SK-N-SH (cell line): ENCODE results near the gene NSUN7. TPM values are rescaled to one million over a fixed set of nuclear protein-coding genes. Genes with fewer than 3 reads are reported as not detected.

ENCODE experiments used
- CTCF ChIA-PET: fragments of 300-600, 350-600 bp; formaldehyde crosslinking; extraction: SDS; loops from one replicate; lab custom pipeline; 2021; lab: Yijun Ruan, JAX
- POLR2A ChIA-PET: fragments of 350-600 bp; sonication (Branson Sonifier 250); formaldehyde crosslinking; extraction: SDS; loops from one replicate; lab custom pipeline; 2020; ENCODE audit warnings: antibody characterized with exemption, inconsistent platforms; lab: Yijun Ruan, JAX
- DNase-seq: peaks from one replicate; pipeline ENCODE4 v3.0.0; 2012
- H2AFZ ChIP-seq: fragments of 200-600 bp; sonication (generic); 2 replicates; pipeline ENCODE4 v1.8.1; 2016; ENCODE audit warnings: antibody characterized with exemption, mild to moderate bottlenecking, low read depth
- H3F3A ChIP-seq: fragments of 200-600 bp; sonication (generic); replicated peaks from 2 replicates; pipeline ENCODE3; 2016; ENCODE audit warnings: antibody characterized with exemption, mild to moderate bottlenecking; ENCODE audit not compliant: insufficient read depth
- H3K27ac ChIP-seq, 2 experiments: fragments of 200-500 bp in 1 of 2; fragments of 200-600 bp in 1 of 2; sonication (Bioruptor generic) in 1 of 2; sonication (generic), shearing (Covaris generic) in 1 of 2; 2 replicates each; pipeline versions ENCODE4 v1.5.1 to v1.6.1; 2014 to 2016; ENCODE audit warnings: low read depth in 2 of 2, inconsistent platforms in 1 of 2, low read length in 1 of 2, mild to moderate bottlenecking in 1 of 2, mixed read lengths in 1 of 2
- H3K27me3 ChIP-seq: fragments of 200-600 bp; sonication (generic), shearing (Covaris generic); 2 replicates; pipeline ENCODE4 v1.6.1; 2016; ENCODE audit warnings: mixed run types; ENCODE audit not compliant: insufficient read depth
- H3K36me3 ChIP-seq, 2 experiments: fragments of 200-500 bp in 1 of 2; fragments of 200-600 bp in 1 of 2; sonication (Bioruptor generic) in 1 of 2; sonication (generic) in 1 of 2; replicated peaks in 1 of 2; 2 replicates each; pipeline versions ENCODE3 to v1.5.1; 2014 to 2016; ENCODE audit warnings: low read length in 1 of 2, mild to moderate bottlenecking in 1 of 2; ENCODE audit not compliant: insufficient read depth in 2 of 2, control insufficient read depth in 1 of 2
- H3K4me1 ChIP-seq, 2 experiments: fragments of 200-500 bp in 1 of 2; fragments of 200-600 bp in 1 of 2; sonication (Bioruptor generic) in 1 of 2; sonication (generic), shearing (Covaris generic) in 1 of 2; 2 replicates each; pipeline versions ENCODE4 v1.5.1 to v1.6.1; 2014 to 2016; ENCODE audit warnings: low read depth in 1 of 2, low read length in 1 of 2, mixed run types in 1 of 2; ENCODE audit not compliant: insufficient read depth in 2 of 2, control insufficient read depth in 1 of 2
- H3K4me2 ChIP-seq: fragments of 200-600 bp; sonication (generic), shearing (Covaris generic); 2 replicates; pipeline ENCODE4 v1.6.1; 2017; ENCODE audit warnings: mixed run types
- H3K4me3 ChIP-seq, 2 experiments: fragments of 200-500 bp in 1 of 2; fragments of 200-600 bp in 1 of 2; sonication (Bioruptor generic) in 1 of 2; sonication (generic), shearing (Covaris generic) in 1 of 2; 2 replicates each; pipeline versions ENCODE4 v1.5.1 to v1.8.1; 2014 to 2016; ENCODE audit warnings: low read depth in 2 of 2, inconsistent platforms in 1 of 2, low read length in 1 of 2, mild to moderate bottlenecking in 1 of 2, mixed read lengths in 1 of 2, moderate library complexity in 1 of 2
- H3K79me2 ChIP-seq: fragments of 200-600 bp; sonication (generic); 2 replicates; pipeline ENCODE4 v1.8.1; 2017; ENCODE audit warnings: mild to moderate bottlenecking; ENCODE audit not compliant: insufficient read depth
- H3K9ac ChIP-seq: fragments of 200-600 bp; sonication (generic); 2 replicates; pipeline ENCODE4 v1.6.1; 2017; ENCODE audit warnings: mixed run types
- H3K9me2 ChIP-seq: fragments of 200-600 bp; sonication (generic); 2 replicates; pipeline ENCODE4 v1.6.1; 2017; ENCODE audit warnings: mixed run types
- H3K9me3 ChIP-seq: fragments of 200-600 bp; sonication (generic); 2 replicates; pipeline ENCODE4 v1.6.1; 2017; ENCODE audit warnings: mixed run types, mild to moderate bottlenecking, moderate library complexity
- H4K20me1 ChIP-seq: fragments of 200-600 bp; sonication (generic); 2 replicates; pipeline ENCODE4 v1.6.1; 2017; ENCODE audit warnings: mild to moderate bottlenecking, mixed run types; ENCODE audit not compliant: insufficient read depth
- CHD2 ChIP-seq: fragments of 150-350 bp; IDR thresholded peaks from 2 replicates; pipeline ENCODE4 v1.6.1; 2018; ENCODE audit warnings: low read length; ENCODE audit not compliant: partially characterized antibody
- ELF1 ChIP-seq: IDR thresholded peaks from 2 replicates; pipeline ENCODE4 v1.4.0; 2012
- EP300 ChIP-seq, 2 experiments: IDR thresholded peaks; 2 replicates each; pipeline versions ENCODE4 v1.4.0 to v1.6.1; 2012; ENCODE audit warnings: borderline replicate concordance in 1 of 2, low read depth in 1 of 2, low read length in 1 of 2
- EZH2phosphoT487 ChIP-seq: fragments of 200-600 bp; sonication (generic); IDR thresholded peaks from 2 replicates; pipeline ENCODE4 v1.6.1; 2017; ENCODE audit warnings: low read depth, mixed run types, mild to moderate bottlenecking, antibody characterized with exemption, moderate library complexity, borderline replicate concordance
- FOXM1 ChIP-seq: IDR thresholded peaks from 2 replicates; pipeline ENCODE4 v1.4.0; 2012; ENCODE audit warnings: low read depth, mild to moderate bottlenecking
- GABPA ChIP-seq: IDR thresholded peaks from 2 replicates; pipeline ENCODE4 v1.4.0; 2012; ENCODE audit warnings: low read depth, mild to moderate bottlenecking
- GATA2 ChIP-seq: sonication (generic); formaldehyde crosslinking; IDR thresholded peaks from 2 replicates; pipeline ENCODE4 v1.5.0; 2020; ENCODE audit warnings: mild to moderate bottlenecking, missing genetic modification reagents
- JUND ChIP-seq: IDR thresholded peaks from 2 replicates; pipeline ENCODE4 v1.4.0; 2012
- MEF2A ChIP-seq: IDR thresholded peaks from 2 replicates; pipeline ENCODE4 v1.4.0; 2012; ENCODE audit warnings: low read depth, borderline replicate concordance
- NFIC ChIP-seq: IDR thresholded peaks from 2 replicates; pipeline ENCODE4 v1.4.0; 2012; ENCODE audit warnings: borderline replicate concordance
- NRF1 ChIP-seq: IDR thresholded peaks from 2 replicates; pipeline ENCODE4 v1.6.1; 2012; ENCODE audit warnings: low read depth, mild to moderate bottlenecking, low read length
- RCOR1 ChIP-seq: fragments of 150-350 bp; IDR thresholded peaks from 2 replicates; pipeline ENCODE4 v1.6.1; 2017; ENCODE audit warnings: antibody characterized with exemption, low read length
- RXRA ChIP-seq: IDR thresholded peaks from 2 replicates; pipeline ENCODE4 v1.4.0; 2012; ENCODE audit warnings: low read depth, mild to moderate bottlenecking, borderline replicate concordance
- TAF1 ChIP-seq: IDR thresholded peaks from 2 replicates; pipeline ENCODE4 v1.6.1; 2012; ENCODE audit warnings: low read depth, mild to moderate bottlenecking, low read length, moderate library complexity, borderline replicate concordance
- USF1 ChIP-seq: IDR thresholded peaks from 2 replicates; pipeline ENCODE4 v1.4.0; 2012; ENCODE audit warnings: low read depth, borderline replicate concordance
- USF2 ChIP-seq: fragments of 150-350 bp; IDR thresholded peaks from 2 replicates; pipeline ENCODE4 v1.6.1; 2017; ENCODE audit warnings: antibody characterized with exemption, low read length, low read depth, borderline replicate concordance
- WGBS: methylation state at CpG from one replicate; pipeline ENCODE4 v1.1.6; 2017; ENCODE audit warnings: low lambda C conversion rate; 5-methylcytosine and 5-hydroxymethylcytosine counted together
- polyA plus RNA-seq, 3 experiments: library from polyadenylated mRNA; depleted of rRNA; stranded (reverse); fragments of >200 nt; gene quantifications; 2 replicates each; pipeline ENCODE4 v1.2.3, GENCODE V29; 2012
- TF ChIP-seq, protein P1 (sequence below): IDR thresholded peaks from 2 replicates; pipeline ENCODE4 v1.4.0; 2012; ENCODE audit warnings: low read depth, borderline replicate concordance
- TF ChIP-seq, protein P2 (sequence below): IDR thresholded peaks from 2 replicates; pipeline ENCODE4 v1.6.1; 2012; ENCODE audit warnings: mild to moderate bottlenecking, low read depth, low read length, moderate library complexity
- TF ChIP-seq, protein P3 (sequence below): IDR thresholded peaks from 2 replicates; pipeline ENCODE4 v1.4.0; 2012; ENCODE audit warnings: low read depth

NSUN7 gene
- polyA plus RNA-seq, 1 of the 3 experiments (the other 2 are of a cell fraction): 0.28 TPM

- TF ChIP-seq FOXM1 (no peak), MEF2A (no peak), NFIC (no peak), GATA2 (CRISPR knock-in tag) (no peak), NRF1 (no peak)
- TF ChIP-seq, protein P1, sequence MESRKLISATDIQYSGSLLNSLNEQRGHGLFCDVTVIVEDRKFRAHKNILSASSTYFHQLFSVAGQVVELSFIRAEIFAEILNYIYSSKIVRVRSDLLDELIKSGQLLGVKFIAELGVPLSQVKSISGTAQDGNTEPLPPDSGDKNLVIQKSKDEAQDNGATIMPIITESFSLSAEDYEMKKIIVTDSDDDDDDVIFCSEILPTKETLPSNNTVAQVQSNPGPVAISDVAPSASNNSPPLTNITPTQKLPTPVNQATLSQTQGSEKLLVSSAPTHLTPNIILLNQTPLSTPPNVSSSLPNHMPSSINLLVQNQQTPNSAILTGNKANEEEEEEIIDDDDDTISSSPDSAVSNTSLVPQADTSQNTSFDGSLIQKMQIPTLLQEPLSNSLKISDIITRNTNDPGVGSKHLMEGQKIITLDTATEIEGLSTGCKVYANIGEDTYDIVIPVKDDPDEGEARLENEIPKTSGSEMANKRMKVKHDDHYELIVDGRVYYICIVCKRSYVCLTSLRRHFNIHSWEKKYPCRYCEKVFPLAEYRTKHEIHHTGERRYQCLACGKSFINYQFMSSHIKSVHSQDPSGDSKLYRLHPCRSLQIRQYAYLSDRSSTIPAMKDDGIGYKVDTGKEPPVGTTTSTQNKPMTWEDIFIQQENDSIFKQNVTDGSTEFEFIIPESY: no peak
Observed at GRCh38 chr4:40856277-40856839, 106.6 kb downstream of the NSUN7 start (continued).

DNA sequence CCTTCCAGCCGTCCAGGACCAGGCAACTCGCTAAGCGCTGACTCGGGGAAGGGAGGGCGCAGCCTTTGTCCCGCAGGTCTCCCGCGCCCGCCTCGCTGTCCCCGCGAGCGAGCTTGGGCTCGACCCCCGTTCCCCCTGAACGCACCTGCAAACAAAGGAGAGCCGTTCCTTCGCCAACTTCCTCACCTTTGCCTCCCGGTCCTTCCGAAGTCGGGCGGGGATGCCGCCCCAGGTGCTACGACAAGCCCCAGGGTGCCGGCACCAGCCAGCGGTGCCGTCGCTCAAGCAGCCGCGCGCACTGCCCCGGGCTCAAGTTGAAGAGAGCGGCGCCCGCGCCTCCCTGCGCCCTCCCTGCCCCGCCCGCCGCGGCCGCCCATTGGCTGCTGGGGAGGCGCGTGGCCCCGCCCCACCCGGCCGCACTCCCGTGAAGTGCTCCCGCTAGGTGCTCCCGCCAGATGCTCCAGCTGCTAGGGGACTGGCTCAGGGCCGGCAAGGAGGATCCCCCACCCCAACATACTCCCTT is 107.1 kb downstream of the NSUN7 start:
- Histone ChIP-seq H3F3A (peaks cover 2% of the 10 kb centered on the region), H4K20me1 (no peaks in the 10 kb centered on the region), H2AFZ (no peak overlapping the region), H3K27me3 (no peaks in the 10 kb centered on the region), H3K9ac (no peak overlapping the region), H3K4me1 (no peaks in the 10 kb centered on the region; a peak in 1 of 4 replicates), H3K79me2 (no peaks in the 10 kb centered on the region; the same call in 1 of the 2 replicates), H3K4me3 (peak overlapping the region in 1 of 2 experiments; percentile 48; a peak in 2 of 4 replicates), H3K36me3 (peaks cover 0 to 15% of the 10 kb centered on the region in 2 experiments), H3K27ac (peak overlapping the region in 1 of 2 experiments; percentile 24; a peak in 1 of 4 replicates), H3K9me3 (no peaks in the 10 kb centered on the region), H3K9me2 (no peaks in the 10 kb centered on the region), H3K4me2 (no peak overlapping the region)
- CTCF ChIA-PET: interaction anchor here (0.9 to 2.5 kb wide), 4 partner anchors 10 to 71 kb away, joined by 3 to 16 read pairs (median 4); no protein-coding TSS in a partner anchor
- TF ChIP-seq JUND (no peak), TAF1 (no peak), CHD2 (no peak), USF1 (0 out of 2 replicates have a peak, but pooled peaks have one; percentile 24), RCOR1 (0 out of 2 replicates have a peak, but pooled peaks have one; percentile 27), EP300 (IDR thresholded peaks at IDR 0.05; ENCODE audit: borderline replicate concordance in 1 of 2, low read depth in 1 of 2, low read length in 1 of 2) (no peak), RXRA (no peak), USF2 (no peak), FOXM1 (no peak), ELF1 (no peak), EZH2phosphoT487 (no peak), GABPA (no peak)
- TF ChIP-seq, protein P1: no peak
- TF ChIP-seq, protein P2, sequence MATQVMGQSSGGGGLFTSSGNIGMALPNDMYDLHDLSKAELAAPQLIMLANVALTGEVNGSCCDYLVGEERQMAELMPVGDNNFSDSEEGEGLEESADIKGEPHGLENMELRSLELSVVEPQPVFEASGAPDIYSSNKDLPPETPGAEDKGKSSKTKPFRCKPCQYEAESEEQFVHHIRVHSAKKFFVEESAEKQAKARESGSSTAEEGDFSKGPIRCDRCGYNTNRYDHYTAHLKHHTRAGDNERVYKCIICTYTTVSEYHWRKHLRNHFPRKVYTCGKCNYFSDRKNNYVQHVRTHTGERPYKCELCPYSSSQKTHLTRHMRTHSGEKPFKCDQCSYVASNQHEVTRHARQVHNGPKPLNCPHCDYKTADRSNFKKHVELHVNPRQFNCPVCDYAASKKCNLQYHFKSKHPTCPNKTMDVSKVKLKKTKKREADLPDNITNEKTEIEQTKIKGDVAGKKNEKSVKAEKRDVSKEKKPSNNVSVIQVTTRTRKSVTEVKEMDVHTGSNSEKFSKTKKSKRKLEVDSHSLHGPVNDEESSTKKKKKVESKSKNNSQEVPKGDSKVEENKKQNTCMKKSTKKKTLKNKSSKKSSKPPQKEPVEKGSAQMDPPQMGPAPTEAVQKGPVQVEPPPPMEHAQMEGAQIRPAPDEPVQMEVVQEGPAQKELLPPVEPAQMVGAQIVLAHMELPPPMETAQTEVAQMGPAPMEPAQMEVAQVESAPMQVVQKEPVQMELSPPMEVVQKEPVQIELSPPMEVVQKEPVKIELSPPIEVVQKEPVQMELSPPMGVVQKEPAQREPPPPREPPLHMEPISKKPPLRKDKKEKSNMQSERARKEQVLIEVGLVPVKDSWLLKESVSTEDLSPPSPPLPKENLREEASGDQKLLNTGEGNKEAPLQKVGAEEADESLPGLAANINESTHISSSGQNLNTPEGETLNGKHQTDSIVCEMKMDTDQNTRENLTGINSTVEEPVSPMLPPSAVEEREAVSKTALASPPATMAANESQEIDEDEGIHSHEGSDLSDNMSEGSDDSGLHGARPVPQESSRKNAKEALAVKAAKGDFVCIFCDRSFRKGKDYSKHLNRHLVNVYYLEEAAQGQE: no peak
- TF ChIP-seq, protein P3, sequence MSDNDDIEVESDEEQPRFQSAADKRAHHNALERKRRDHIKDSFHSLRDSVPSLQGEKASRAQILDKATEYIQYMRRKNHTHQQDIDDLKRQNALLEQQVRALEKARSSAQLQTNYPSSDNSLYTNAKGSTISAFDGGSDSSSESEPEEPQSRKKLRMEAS: no peak
- WGBS: 28% methylated on average over 25 of the region's 51 CpGs
- peak; percentile 96 for DNase-seq
- POLR2A ChIA-PET: interaction anchor here (0.6 kb wide), 1 partner anchor 366 kb away, joined by 3 read pairs; no protein-coding TSS in a partner anchor
